D721Med (cell line): ENCODE results near the gene LSM6.

Experiments used
- DNase-seq: peaks from one replicate; pipeline ENCODE4 v3.0.0; 2011; ENCODE audit warnings: low spot score; ENCODE audit not compliant: insufficient read length
- FAIRE-seq: peaks from 2 replicates; lab custom pipeline; 2011; peaks lifted over from hg19 to GRCh38; lab: Jason Lieb, UNC
- CTCF ChIP-seq: IDR thresholded peaks from 2 replicates; pipeline ENCODE4 v1.5.1; 2012; ENCODE audit warnings: mild to moderate bottlenecking, control low read depth; ENCODE audit not compliant: insufficient read depth; ENCODE audit errors: missing control alignments

The LSM6 gene

GRCh38 chr4:146148021-146148420 lies 27.5 kb upstream of the LSM6 start:
- DNase-seq (no peak), FAIRE-seq (no peak)
- no peak for TF ChIP-seq CTCF

GRCh38 chr4:146154057-146154456 lies 21.5 kb upstream of the LSM6 start:
- DNase-seq = no peak
- no peak for FAIRE-seq
- TF ChIP-seq CTCF = no peak

- DNase-seq = no peak
- FAIRE-seq = peak; percentile 70
- no peak for TF ChIP-seq CTCF
Measured at GRCh38 chr4:146155152-146155724, 20.3 kb upstream of the LSM6 start.

- no peak for FAIRE-seq
- no peak for TF ChIP-seq CTCF
- DNase-seq = no peak
Measured at GRCh38 chr4:146158036-146158745, 17.3 kb upstream of the LSM6 start.

- no peak for TF ChIP-seq CTCF
- FAIRE-seq = no peak
- no peak for DNase-seq
Measured at GRCh38 chr4:146159384-146160058, 16.0 kb upstream of the LSM6 start.

- FAIRE-seq (no peak), DNase-seq (no peak)
- TF ChIP-seq CTCF = no peak
Measured at GRCh38 chr4:146161243-146161642, 14.3 kb upstream of the LSM6 start.

GRCh38 chr4:146165221-146165620 lies 10.3 kb upstream of the LSM6 start:
- DNase-seq (no peak), FAIRE-seq (no peak)
- no peak for TF ChIP-seq CTCF
